GM12874 (cell line): Measurements from ENCODE around the gene LUC7L3.

Experiments
- TF ChIP-seq, protein P1 (sequence below): IDR thresholded peaks from 2 replicates; pipeline ENCODE4 v1.5.1; 2011; ENCODE audit warnings: low read depth, mild to moderate bottlenecking, control low read depth, low read length, moderate library complexity; ENCODE audit not compliant: insufficient read depth

LUC7L3 gene

GRCh38 chr17:50708050-50709000 is 11.1 kb upstream of the LUC7L3 start:
- TF ChIP-seq, protein P1, sequence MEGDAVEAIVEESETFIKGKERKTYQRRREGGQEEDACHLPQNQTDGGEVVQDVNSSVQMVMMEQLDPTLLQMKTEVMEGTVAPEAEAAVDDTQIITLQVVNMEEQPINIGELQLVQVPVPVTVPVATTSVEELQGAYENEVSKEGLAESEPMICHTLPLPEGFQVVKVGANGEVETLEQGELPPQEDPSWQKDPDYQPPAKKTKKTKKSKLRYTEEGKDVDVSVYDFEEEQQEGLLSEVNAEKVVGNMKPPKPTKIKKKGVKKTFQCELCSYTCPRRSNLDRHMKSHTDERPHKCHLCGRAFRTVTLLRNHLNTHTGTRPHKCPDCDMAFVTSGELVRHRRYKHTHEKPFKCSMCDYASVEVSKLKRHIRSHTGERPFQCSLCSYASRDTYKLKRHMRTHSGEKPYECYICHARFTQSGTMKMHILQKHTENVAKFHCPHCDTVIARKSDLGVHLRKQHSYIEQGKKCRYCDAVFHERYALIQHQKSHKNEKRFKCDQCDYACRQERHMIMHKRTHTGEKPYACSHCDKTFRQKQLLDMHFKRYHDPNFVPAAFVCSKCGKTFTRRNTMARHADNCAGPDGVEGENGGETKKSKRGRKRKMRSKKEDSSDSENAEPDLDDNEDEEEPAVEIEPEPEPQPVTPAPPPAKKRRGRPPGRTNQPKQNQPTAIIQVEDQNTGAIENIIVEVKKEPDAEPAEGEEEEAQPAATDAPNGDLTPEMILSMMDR = no peak

- TF ChIP-seq, protein P1 = no peak
These were observed 9.4 kb upstream of the LUC7L3 start for GRCh38 chr17:50710025-50710424.

GRCh38 chr17:50710650-50711049 is 8.8 kb upstream of the LUC7L3 start:
- TF ChIP-seq, protein P1 = no peak

DNA sequence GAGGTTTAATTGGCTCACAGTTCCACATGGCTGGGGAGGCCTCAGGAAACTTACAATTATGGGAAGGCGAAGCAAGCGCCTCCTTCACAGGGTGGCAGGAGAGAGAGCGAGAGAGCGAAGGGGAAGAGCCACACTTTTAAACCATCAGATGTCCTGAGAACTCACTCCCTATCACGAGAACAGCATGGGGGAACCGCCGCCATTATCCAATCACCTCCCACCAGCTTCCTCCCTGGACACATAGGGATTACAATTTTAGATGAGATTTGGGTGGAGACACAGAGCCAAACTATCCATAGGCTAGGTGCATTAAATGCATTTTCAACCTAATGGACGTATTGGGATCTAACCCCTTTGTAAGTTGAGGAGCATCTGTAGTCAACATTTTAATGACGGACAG is 6.8 kb upstream of the LUC7L3 start:
- TF ChIP-seq, protein P1 = no peak

DNA sequence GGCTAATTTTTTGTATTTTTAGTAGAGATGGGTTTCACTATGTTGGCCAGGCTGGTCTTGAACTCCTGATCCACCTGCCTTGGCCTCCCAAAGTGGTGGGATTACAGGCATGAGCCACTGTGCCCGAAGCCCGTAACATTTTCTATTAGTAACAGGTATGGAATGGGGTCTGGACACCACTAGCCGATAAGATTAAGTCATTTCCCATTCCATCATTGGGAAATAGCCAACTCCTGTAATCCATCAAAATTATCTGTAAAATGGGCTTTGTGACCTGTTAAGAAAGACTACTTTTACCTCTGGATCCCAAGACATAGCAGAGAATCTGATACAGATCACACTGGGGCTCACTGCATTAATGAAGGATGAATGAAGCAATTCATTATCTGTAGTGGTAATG is 3.9 kb upstream of the LUC7L3 start:
- TF ChIP-seq, protein P1 = no peak

DNA sequence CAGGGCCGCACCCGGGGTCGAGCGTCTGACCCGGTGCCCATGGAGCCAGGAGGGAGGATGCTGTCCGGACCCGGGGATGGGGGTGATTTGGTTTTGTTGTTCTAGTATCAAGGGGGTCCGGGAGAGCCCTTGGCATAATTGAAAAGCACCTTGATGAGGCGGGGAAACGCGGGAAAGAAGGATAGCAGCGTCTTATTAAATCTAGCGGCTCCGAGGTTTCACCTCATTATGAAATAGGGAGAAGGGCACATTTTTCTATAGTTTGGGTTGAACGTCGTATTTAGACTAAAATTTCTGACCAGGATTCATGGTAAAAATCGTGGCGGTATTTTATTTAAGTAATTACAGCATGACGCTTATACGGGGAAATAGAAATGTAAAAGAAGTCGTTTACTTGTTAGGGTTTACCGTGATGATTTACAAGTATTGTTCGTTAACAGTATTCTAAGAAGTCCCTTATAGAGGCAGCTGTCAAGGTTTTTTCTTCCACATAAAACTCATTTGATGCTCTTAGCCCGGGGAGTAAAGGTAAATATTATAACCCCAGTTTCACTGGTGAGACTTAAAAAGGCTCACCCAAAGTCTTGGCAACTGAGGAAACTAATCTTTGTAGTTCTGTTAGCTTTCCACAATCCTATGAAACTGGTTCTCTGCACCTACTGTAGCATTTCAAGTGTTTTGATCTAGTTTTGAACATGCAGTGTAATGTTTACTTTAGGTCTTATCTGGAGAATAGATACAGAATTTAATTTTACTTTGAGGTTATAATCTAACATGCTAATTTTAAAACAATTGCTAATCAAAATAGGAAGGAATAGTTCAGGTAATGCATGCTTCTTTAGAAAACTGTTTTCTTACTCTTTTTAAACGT is 756 bp downstream of the LUC7L3 start:
- TF ChIP-seq, protein P1 = no peak

- TF ChIP-seq, protein P1 = no peak
These were observed 2.0 kb downstream of the LUC7L3 start for GRCh38 chr17:50721194-50722010.
